ENCODE data around the gene KHDC4.

The KHDC4 gene
- 54.6 to 86.9 reads per million in 2 donors for total RNA-seq

- peak; percentile 81 to 100 (median 93) for DNase-seq
These were observed at the start of gene KHDC4 for GRCh38 chr1:155934097-155934935. TSS of gene KHDC4 (minus strand) at chr1:155934413. CDS start at chr1:155934373, 40 bp downstream.

DNA sequence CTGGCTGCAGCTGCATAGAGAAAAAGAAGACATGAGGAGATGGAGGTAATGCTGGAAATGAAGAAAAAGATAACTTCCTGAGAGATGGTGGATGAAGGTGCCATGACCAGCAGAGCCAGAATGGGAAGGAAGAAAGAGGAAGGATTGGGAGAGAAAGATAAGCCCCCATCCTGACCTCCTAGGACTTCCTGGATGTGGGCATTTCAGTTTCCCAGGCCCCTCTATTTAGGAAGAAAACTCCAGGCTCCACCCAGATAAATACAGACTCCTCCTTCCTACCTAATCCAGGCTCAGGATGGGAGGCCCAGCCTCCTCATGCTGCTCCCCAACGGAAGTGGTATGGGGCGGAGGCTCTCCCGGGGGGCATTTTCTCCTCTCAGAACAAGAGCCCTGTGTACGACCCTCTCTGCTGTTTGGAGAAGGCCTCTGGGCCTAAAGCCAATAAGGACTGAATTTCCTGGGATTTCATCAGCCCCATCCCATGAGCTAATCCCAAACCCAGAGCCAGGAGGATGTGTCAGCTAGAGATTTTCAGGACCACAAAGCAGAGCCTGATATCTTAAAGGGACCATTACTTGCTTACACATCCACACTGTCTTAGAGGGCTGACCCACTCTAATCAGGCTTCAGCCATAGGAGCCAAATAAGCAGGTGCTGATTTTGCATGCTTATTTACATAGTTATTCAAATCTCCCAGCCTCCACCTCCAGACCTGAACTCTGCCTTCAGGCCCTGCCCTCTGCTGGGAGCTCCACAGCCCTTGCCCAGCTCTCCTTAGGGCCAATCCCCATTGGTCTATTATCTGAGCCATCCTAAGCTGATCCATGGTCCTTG is 49.2 kb upstream of the KHDC4 start:
- DNase-seq: no peak

DNA sequence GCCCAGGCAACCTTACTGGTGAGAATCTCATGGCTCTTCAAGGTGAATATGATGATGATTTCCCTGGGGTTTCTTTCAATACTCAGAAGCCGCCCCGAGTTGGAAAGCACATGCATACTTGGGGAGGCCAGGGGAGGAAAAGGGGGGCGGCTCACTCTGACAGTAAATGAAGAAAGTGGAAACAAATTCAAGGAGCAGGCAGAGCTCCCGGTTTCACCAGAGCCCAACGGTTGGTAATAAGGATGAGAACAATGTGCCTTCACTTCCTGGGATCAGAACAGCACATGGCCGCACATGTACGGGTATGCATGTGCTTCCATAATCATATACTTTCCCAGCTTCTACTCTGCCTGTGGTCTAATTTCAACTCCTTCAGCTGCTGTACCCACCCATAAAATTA is 47.9 kb upstream of the KHDC4 start:
- no peak for DNase-seq

DNA sequence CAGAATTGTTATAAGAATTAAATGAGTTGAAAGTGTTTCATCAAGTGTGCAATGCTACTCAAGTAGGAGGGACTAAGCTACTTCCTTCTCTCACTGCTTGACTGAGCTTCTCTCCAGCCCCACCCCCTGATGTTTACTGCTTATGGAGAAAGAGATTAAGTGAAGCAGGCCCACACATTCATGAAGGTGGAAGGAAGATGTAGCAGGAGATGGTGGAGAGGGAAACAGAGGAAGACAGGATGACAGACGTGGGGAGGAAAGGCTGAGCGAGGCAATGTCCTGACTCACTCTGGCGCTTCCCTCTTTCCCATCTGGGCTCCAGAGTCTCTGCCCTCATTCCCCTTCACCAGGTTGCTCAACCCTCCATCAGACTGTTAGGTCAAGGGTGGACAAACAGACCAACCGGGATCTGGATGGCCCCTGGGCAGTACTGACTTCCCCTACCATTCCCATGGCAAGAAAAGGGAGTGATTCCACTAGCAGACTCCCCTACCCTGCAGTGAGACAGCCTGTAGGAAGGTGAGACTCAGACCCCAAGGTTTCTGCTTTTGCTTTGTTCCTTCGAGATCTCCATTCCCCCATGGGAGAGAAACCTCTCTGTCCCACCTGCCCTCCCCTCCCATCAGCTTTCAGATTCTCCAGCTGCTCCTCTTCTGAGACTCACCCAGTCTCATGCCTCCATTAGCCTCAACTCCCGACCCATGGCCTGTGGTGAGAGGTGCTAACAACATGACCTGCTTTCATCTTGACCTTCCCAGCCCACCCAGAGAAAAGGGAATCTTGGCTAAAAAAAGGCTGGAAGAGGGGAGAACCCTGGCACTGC is 47.3 kb upstream of the KHDC4 start:
- DNase-seq: peak in 1 of 5 experiments; percentile 74

DNA sequence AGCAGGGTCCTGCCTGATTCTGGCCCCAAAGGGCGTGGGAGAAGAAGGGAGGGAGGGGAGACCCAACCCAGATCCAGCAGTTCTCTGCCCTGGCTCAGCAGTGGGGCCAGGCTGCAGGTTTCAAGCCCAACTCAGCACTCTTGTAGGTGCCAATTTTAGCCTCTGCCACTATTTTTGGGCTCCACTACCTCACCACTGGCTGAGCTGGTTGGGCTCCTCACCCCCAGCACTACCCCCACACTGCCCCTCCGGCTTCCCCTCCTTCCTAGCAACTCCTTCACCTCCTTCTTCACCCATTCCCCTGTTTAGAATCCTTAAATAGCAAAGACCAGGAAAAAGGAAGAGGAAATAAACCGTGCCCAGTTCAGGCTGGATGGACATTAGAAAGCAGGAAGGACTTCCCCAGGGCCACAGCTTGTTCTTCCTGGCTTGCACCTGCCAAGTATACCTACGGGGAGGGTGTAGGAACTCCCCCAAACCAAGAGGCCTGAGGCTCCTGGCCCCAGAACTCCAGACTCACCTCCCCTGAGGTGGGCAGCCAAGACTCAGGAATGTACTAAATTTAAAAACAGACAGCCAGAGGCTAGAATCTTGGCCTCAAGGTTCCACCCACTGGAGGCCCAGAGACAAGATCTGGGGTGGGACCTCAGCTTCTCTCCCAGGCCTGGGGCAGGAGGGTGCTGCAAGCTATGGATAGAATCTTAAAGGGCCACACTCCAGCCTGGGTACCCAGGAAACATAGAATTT is 45.6 kb upstream of the KHDC4 start:
- no peak for DNase-seq

DNA sequence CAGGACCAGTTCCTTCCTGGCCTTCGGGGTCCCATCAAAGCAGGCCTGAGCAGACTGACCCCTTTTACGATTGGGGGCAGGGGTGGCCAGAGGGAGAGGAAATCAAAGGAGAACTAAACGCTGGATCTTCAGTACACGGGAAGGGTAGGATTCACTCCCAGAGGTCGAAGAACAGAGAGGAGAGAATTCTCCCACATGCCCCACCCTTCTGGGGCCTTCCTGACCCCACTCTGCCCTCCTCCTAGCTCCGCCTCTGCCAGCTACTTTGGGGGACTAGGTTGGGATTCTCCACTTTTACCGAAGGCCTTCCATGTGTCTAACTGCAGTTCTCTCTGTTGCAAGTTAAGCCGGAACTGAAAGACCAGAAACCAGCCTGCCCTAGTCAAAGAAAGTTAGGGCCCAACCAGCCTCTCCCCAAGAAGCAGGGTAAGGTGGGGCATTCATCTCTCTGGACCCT is 44.8 kb upstream of the KHDC4 start:
- no peak for DNase-seq

GRCh38 chr1:155978325-155978972 is 44.2 kb upstream of the KHDC4 start, which contains the start of gene ARHGEF2:
TSS of gene ARHGEF2 (minus strand) at chr1:155978547. CDS start at chr1:155978427, 120 bp downstream.
- peak; percentile 41 to 87 (median 65) for DNase-seq

DNA sequence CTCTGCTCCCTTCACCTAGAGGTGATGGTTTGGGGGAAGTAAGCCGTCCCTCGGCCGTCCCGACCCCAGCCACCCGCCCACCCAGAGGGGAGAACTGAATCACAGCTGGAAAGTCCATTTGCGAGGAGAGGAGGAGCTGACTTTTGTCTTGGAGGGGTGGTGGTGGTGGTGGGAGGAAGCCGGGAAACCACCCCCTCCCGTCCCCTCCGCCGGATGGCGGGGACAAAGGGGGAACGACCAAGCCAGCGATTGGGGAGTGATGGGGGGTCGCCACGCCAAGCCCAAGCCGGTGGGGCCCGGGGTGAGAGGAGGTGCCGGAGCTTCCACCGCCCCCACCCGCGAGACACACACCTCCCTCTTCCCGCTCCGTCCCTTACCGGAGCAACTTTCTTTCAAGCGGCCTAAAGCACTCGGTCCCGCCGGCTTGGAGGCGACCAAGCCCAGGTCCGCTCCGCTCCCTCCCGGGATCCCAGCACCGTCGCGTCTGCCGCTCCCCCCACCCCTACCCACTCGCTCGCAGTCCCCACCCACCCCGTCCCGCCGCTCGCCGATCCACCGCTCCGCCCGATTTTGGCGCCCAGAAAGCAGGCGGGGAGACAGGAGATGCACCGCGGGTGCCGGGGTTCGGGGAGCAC is 43.6 kb upstream of the KHDC4 start:
- peak in 4 of 5 experiments; percentile 26 to 60 (median 34) for DNase-seq

DNA sequence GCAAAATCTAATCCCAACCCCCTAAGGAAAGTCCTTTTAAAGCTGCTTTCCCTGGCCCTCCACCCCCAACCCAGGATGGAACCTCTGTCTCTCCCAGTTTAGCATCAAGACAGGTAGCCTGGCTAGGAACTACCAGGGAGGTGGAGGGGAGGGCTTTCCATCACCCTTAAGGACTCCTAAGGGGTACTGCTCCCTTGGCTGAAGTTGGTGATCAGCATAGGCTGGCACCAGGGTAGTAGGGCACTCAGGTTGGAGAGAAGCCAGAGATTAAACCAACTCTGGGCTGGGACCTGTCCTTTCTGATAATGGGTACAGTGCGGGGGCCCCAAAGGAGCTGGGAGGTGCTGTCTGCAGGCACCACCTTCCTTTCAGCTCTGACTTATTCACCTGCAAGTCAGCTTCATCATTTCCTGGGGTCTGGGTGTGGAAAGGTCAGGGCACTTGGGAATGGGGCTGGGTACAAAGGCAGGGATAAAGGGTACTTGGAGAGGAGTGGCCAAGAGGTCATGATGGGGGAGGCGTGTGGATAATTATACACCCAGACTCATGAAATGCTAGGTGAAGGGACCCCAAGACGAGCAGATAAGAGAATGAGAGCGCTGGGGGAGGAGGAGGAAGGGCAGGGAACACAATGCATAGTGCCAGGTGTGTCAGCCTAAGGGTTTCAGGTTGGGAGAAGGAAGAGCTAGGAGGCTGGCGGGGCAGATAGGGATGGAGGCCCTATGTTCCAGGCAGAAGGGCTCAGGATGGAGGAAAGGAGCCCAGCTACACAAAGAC is 42.9 kb upstream of the KHDC4 start:
- no peak for DNase-seq

DNA sequence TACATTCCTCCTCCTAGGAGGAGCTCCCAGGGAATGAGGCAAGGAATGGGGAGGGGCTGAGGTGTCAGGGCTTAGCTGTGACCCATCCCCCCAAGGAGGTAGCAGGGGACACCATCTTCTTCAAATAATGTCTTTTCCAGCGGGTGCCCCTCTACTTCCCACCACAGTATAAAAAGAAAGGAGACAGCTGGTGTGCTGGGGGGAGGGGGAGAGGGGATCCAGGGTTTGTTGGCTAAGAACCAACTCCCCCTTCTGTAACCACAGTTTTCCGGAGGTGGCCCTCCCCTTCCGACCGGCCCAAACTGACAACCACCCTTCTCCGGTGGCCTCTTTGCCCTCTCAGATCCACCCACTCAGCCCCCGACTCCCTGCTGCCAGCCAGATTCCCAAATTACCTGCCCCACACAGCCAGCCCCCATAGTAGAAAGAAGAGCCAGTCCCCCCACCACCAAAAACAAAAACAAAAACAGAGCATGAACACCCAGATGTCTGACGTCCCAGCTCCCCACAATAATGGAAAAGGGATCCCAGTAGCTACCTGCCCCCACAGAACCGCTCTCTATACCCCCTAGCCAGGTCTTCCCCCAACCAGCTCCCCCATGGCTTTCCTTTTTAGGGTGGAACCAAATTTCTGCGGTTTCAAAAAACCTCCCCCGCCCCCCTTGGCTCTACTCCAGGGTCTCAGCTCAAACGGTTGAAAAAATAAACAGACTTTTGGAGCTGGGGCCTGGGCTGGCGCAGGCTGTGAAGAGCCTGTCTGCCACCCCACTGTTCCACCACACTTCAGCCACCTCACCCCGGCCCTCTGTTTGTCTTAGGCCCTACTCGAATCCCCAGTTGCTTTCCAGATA is 42.1 kb upstream of the KHDC4 start:
- peak in 4 of 5 experiments; percentile 27 to 71 (median 61) for DNase-seq

DNA sequence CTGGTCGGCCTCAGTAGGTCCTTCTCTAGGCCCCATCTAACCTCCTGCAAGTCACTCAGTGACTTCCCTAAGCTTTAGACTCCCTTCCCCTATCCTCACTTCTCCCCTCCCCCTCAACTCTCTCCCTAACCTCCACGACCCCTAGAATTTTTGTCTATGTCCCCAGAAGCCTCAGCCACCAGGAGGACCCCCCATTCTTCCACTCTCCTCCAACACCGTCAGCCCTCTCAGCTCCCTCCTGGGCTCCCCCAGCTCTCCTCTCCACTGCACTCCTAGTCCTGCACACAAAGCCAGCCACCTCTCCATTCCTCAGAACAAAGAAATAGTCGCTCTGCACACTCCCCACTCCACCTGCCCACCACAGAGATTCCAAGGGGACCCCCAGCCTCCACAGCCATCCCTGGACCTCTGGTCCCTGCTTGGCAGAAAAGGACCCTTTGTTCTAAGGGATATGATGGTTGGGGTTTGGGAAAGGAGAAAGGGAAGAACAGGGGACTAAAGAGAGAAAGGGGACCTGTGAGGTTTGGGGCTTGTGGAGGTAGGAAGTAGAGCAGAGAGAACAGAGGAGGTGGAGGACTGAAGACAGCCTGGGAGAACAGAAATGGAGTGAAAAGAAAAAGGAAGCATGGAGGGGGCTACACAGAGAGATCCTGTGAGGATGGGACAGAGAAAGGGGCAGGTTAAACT is 41.3 kb upstream of the KHDC4 start:
- no peak for DNase-seq

DNA sequence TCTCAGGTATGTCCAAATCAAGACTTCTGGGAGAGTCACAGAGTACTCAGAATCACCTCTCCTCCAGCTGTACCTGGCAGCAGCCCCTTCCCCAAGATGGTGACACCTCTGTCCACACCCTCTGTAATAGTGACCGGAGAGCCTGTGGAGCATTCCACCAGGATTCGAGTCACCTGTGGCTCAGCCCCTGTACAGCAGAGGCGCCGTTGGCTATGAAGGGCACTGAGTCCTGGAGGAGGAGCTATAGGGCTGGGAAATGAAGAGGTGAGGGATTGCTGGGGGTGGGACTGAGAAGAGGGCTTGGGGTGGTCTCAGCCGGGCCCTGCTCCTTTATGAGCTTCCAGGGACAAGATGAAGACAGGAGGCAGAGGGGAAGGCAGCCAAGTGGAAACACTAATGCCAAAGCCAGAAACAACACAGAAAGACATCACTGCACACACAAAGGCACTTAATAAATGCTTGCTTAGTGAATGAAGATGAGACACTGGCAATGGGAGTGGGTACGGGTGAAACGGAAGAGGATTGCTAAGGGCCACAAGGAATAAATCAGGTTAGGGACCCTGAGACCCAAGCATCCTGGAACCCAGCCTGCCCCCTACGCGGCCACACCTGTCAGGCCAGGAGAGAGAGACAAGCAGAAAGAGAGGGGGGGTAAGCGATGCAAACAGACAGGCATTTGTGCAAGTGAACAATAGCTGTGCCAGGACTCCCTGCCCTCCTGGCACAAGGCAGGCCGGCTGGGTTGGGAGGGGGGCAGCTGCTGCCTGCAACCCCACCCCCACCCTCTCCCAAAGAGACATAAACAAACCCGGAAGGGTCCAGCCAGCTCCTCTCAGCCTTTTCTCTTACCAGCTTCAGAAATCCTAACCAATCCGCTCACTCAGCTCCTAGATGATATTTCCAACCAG is 40.2 kb upstream of the KHDC4 start:
- DNase-seq: no peak

DNA sequence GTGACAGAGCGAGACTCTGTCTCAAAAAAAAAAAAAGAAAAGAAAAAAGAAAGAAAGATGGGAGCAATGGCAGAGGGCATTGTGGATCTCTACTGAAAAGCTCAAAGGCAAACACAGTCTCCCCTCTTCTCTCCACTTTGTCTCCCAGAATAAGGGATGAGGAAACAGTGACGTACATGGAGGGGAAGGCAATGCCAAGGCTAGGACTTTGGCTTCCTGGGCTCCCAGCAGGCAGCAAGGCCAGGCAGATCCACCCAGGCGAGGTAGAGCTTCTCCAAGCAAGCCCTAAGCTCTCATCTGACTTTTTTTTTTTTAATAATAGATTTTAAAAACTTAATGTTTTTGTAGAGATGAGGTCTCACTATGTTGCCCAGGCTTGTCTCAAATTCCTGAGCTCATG is 39.5 kb upstream of the KHDC4 start:
- DNase-seq: no peak

GRCh38 chr1:155971910-155972809 is 37.9 kb upstream of the KHDC4 start:
- DNase-seq: no peak

- DNase-seq: no peak
These were observed 36.4 kb upstream of the KHDC4 start for GRCh38 chr1:155970531-155971167.

All from T-helper 2 cell (primary cell).